K562 (cell line): ENCODE measurements around the gene JUP. TPM values are rescaled to one million over a fixed set of nuclear protein-coding genes. Genes with fewer than 3 reads are reported as not detected.

Experiments
- CCNT2 ChIP-seq: IDR thresholded peaks from 2 replicates; pipeline ENCODE4 v1.6.1; 2011; ENCODE audit warnings: borderline replicate concordance, low read depth, mild to moderate bottlenecking, moderate library complexity, mixed read lengths, low read length; ENCODE audit not compliant: insufficient read length; ENCODE audit errors: extremely low read depth
- E2F4 ChIP-seq: sonication (generic); formaldehyde crosslinking; IDR thresholded peaks from 2 replicates; pipeline ENCODE4 v1.8.0; 2022; ENCODE audit warnings: mild to moderate bottlenecking, low read depth, missing genetic modification reagents
- ESRRA ChIP-seq: fragments of 450-650 bp; IDR thresholded peaks from 2 replicates; pipeline ENCODE4 v1.6.1; 2014; ENCODE audit warnings: low read depth, mild to moderate bottlenecking, moderate library complexity, borderline replicate concordance
- FOXK1 ChIP-seq: sonication (generic); formaldehyde crosslinking; IDR thresholded peaks from 2 replicates; pipeline ENCODE4 v1.8.0; 2022; ENCODE audit warnings: missing genetic modification reagents, mild to moderate bottlenecking, borderline replicate concordance
- GTF3C2 ChIP-seq: IDR thresholded peaks from 3 replicates; pipeline ENCODE4 v1.6.1; 2011; ENCODE audit warnings: borderline replicate concordance, mild to moderate bottlenecking, moderate library complexity; ENCODE audit not compliant: insufficient read length; ENCODE audit errors: extremely low read depth
- HLTF ChIP-seq: fragments of 450-650 bp; IDR thresholded peaks from 2 replicates; pipeline ENCODE4 v1.6.1; 2016
- HNRNPK ChIP-seq: fragments of 200-400 bp; formaldehyde crosslinking; IDR thresholded peaks from one replicate; pipeline ENCODE4 v1.6.1; 2018; ENCODE audit warnings: mild to moderate bottlenecking, low read depth, low read length; ENCODE audit not compliant: poor library complexity, severe bottlenecking
- KLF13 ChIP-seq: fragments of 450-650 bp; IDR thresholded peaks from 2 replicates; pipeline ENCODE4 v1.6.1; 2016; ENCODE audit warnings: missing genetic modification characterization, low read depth, mild to moderate bottlenecking, missing compliant biosample characterization, moderate library complexity, borderline replicate concordance
- MAZ ChIP-seq, 2 experiments: fragments of 450-650 bp in 1 of 2; sonication (generic) in 1 of 2; formaldehyde crosslinking; IDR thresholded peaks in 1 of 2; conservative IDR thresholded peaks in 1 of 2; 2 replicates each; pipeline versions ENCODE4 v1.4.0 to v1.5.0; 2020; ENCODE audit warnings: mild to moderate bottlenecking in 1 of 2, missing genetic modification reagents in 1 of 2
- MCM2 ChIP-seq: fragments of 450-650 bp; IDR thresholded peaks from 2 replicates; pipeline ENCODE4 v1.6.1; 2017; ENCODE audit warnings: low read depth, mild to moderate bottlenecking
- NEUROD1 ChIP-seq: fragments of 150-350 bp; IDR thresholded peaks from 2 replicates; pipeline ENCODE4 v1.6.1; 2014; ENCODE audit warnings: borderline replicate concordance, low read length, low read depth; ENCODE audit not compliant: partially characterized antibody
- PRMT5 ChIP-seq: sonication (generic); formaldehyde crosslinking; IDR thresholded peaks from 2 replicates; pipeline ENCODE4 v1.5.0; 2020; ENCODE audit warnings: missing genetic modification reagents
- PTBP1 ChIP-seq: fragments of 200-400 bp; formaldehyde crosslinking; IDR thresholded peaks from 2 replicates; pipeline ENCODE4 v1.6.1; 2017; ENCODE audit warnings: low read depth, low read length
- PTTG1 ChIP-seq: fragments of 450-650 bp; IDR thresholded peaks from 2 replicates; pipeline ENCODE4 v1.6.1; 2016; ENCODE audit warnings: low read depth, mild to moderate bottlenecking, missing genetic modification characterization, missing compliant biosample characterization
- SMARCC2 ChIP-seq: fragments of 450-650 bp; IDR thresholded peaks from 2 replicates; pipeline ENCODE4 v1.6.1; 2017; ENCODE audit warnings: antibody characterized with exemption, moderate library complexity, mild to moderate bottlenecking, low read depth
- TAF15 ChIP-seq: fragments of 200-400 bp; formaldehyde crosslinking; IDR thresholded peaks from 2 replicates; pipeline ENCODE4 v1.6.1; 2017; ENCODE audit warnings: mild to moderate bottlenecking, low read depth, low read length, moderate library complexity
- TCF7L2 ChIP-seq: fragments of 150-350 bp; IDR thresholded peaks from 2 replicates; pipeline ENCODE4 v1.6.1; 2016; ENCODE audit warnings: low read depth, mild to moderate bottlenecking, low read length, moderate library complexity
- ZBTB26 ChIP-seq: fragments of 450-650 bp; formaldehyde crosslinking; IDR thresholded peaks from 2 replicates; pipeline ENCODE4 v1.4.0; 2022; ENCODE audit warnings: missing genetic modification characterization
- ZBTB34 ChIP-seq: fragments of 250-450 bp; sonication (Bioruptor Pico); IDR thresholded peaks from 2 replicates; pipeline ENCODE4 v1.8.0; 2021; ENCODE audit warnings: mild to moderate bottlenecking, moderate library complexity
- ZNF511 ChIP-seq: sonication (generic); formaldehyde crosslinking; IDR thresholded peaks from 2 replicates; pipeline ENCODE4 v1.8.0; 2022; ENCODE audit warnings: mild to moderate bottlenecking, missing genetic modification reagents
- ZNF586 ChIP-seq: fragments of 450-650 bp; formaldehyde crosslinking; conservative IDR thresholded peaks from 2 replicates; pipeline ENCODE4 v1.4.0; 2020; ENCODE audit warnings: mild to moderate bottlenecking, moderate library complexity
- polyA plus RNA-seq, 8 experiments: library from polyadenylated mRNA; depleted of rRNA in 4 of 8; stranded (reverse) in 5 of 8; unstranded in 3 of 8; fragments of >200 nt; fragmentation: Nextera tagmentation in 2 of 8; fragmentation: Illumina TruSeq in 1 of 8; extraction: Ambion mirVana in 2 of 8; extraction: Trizol in 1 of 8; gene quantifications; 2 replicates each; pipeline versions ENCODE4 v1.2.1 to v1.2.3, GENCODE V29; 2011 to 2014; ENCODE audit warnings: inconsistent platforms in 1 of 8, missing spikeins in 1 of 8
- total RNA-seq, 7 experiments: library from RNA; depleted of rRNA in 6 of 7; stranded (reverse); fragments of >200 nt in 6 of 7; fragmentation: Illumina TruSeq in 2 of 7; extraction: Trizol in 2 of 7; gene quantifications; 2 replicates each; pipeline versions ENCODE4 v1.2.1 to v1.2.3, GENCODE V29; 2011 to 2021; ENCODE audit warnings: low replicate concordance in 1 of 7

Gene JUP
- total and polyA plus RNA-seq, 9 of the 15 experiments (the other 6 are each of a cell fraction or from before 2014, with no cell fraction given), result 6.4 to 177 (median 31.2) TPM

- TF ChIP-seq HNRNPK, result no peak
- no peak for TF ChIP-seq TCF7L2
- TF ChIP-seq SMARCC2, result peak; percentile 73; the same call in 1 of the 2 replicates
- TF ChIP-seq KLF13 (tag), result no peak
- TF ChIP-seq CCNT2, result peak; percentile 26
- TF ChIP-seq MCM2, result no peak
- no peak for TF ChIP-seq GTF3C2
- TF ChIP-seq FOXK1 (CRISPR knock-in tag), result no peak
- no peak for TF ChIP-seq E2F4 (CRISPR knock-in tag)
- TF ChIP-seq PTTG1 (tag), result no peak
- no peak for TF ChIP-seq ZNF586
- no peak for TF ChIP-seq PTBP1
- TF ChIP-seq MAZ (CRISPR knock-in tag; conservative IDR thresholded peaks at IDR 0.05 in 1 of 2, IDR thresholded peaks at IDR 0.05 in 1 of 2), result peak; percentile 41 to 79; a peak in 3 of 4 replicates
- peak; percentile 48; the same call in 1 of the 2 replicates for TF ChIP-seq ESRRA
- peak; percentile 44 for TF ChIP-seq NEUROD1
- no peak for TF ChIP-seq TAF15
- no peak for TF ChIP-seq ZNF511 (CRISPR knock-in tag)
- TF ChIP-seq ZBTB26 (CRISPR knock-in tag), result no peak
- no peak for TF ChIP-seq ZBTB34 (CRISPR knock-in tag)
- no peak for TF ChIP-seq PRMT5 (CRISPR knock-in tag)
- TF ChIP-seq HLTF, result no peak
Observed at GRCh38 chr17:41784207-41784744, 2.2 kb downstream of the JUP start (continued).
